ENCODE data around the gene KIF5C.

The KIF5C gene

GRCh38 chr2:149040451-149040850, 165.4 kb downstream of the KIF5C start:
- no peaks in the 10 kb centered on the region for H3K79me2 ChIP-seq
- no peaks in the 10 kb centered on the region for H3K4me1 ChIP-seq
- no peaks in the 10 kb centered on the region for H3K36me3 ChIP-seq (ENCODE audit: control insufficient read depth, insufficient read depth, low read length)
- no peaks in the 10 kb centered on the region for H3K27me3 ChIP-seq (ENCODE audit: control insufficient read depth, insufficient read depth, low read length)
- no peak overlapping the region for H3K27ac ChIP-seq
- H2AFZ ChIP-seq: no peak overlapping the region
- H3K4me3 ChIP-seq (ENCODE audit: low read depth, low read length): no peak overlapping the region
- TF ChIP-seq, protein P1, sequence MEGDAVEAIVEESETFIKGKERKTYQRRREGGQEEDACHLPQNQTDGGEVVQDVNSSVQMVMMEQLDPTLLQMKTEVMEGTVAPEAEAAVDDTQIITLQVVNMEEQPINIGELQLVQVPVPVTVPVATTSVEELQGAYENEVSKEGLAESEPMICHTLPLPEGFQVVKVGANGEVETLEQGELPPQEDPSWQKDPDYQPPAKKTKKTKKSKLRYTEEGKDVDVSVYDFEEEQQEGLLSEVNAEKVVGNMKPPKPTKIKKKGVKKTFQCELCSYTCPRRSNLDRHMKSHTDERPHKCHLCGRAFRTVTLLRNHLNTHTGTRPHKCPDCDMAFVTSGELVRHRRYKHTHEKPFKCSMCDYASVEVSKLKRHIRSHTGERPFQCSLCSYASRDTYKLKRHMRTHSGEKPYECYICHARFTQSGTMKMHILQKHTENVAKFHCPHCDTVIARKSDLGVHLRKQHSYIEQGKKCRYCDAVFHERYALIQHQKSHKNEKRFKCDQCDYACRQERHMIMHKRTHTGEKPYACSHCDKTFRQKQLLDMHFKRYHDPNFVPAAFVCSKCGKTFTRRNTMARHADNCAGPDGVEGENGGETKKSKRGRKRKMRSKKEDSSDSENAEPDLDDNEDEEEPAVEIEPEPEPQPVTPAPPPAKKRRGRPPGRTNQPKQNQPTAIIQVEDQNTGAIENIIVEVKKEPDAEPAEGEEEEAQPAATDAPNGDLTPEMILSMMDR (IDR thresholded peaks at IDR 0.05): peak; percentile 22
- H3K9ac ChIP-seq: no peak overlapping the region
- no peaks in the 10 kb centered on the region for H3K9me3 ChIP-seq (ENCODE audit: control insufficient read depth, low read length)
- no peak overlapping the region for H3K4me2 ChIP-seq (ENCODE audit: low read length)

GRCh38 chr2:149041482-149041881, 166.5 kb downstream of the KIF5C start:
- Histone ChIP-seq H3K79me2 (no peaks in the 10 kb centered on the region), H2AFZ (no peak overlapping the region), H3K27ac (no peak overlapping the region), H3K9me3 (ENCODE audit: control insufficient read depth, low read length) (no peaks in the 10 kb centered on the region), H3K36me3 (ENCODE audit: control insufficient read depth, insufficient read depth, low read length) (no peaks in the 10 kb centered on the region), H3K4me2 (ENCODE audit: low read length) (no peak overlapping the region), H3K27me3 (ENCODE audit: control insufficient read depth, insufficient read depth, low read length) (no peaks in the 10 kb centered on the region), H3K9ac (no peak overlapping the region), H3K4me3 (ENCODE audit: low read depth, low read length) (no peak overlapping the region), H3K4me1 (no peaks in the 10 kb centered on the region)
- TF ChIP-seq, protein P1 (IDR thresholded peaks at IDR 0.05): no peak

DNA sequence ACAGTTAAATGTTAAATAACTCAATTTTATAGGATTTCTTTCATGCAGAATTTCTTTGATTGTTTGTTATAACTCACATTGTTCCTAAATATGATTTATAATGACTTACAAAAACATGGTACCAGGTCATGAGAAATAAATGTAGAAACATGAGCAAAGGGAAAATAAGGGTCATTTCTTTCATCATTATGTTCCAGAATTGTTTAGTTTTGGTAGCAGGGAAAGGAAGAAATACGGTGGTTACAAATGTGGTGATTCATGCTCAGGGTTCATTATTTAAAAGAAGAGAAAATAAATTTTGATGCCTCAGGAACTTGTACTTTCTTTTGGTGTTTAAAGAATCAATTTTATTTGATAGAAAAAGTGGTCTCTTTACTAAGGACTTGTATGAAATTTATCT, 167.9 kb downstream of the KIF5C start:
- TF ChIP-seq, protein P1 (IDR thresholded peaks at IDR 0.05): no peak
- Histone ChIP-seq H3K27me3 (ENCODE audit: control insufficient read depth, insufficient read depth, low read length) (no peaks in the 10 kb centered on the region), H3K4me2 (ENCODE audit: low read length) (no peak overlapping the region), H2AFZ (no peak overlapping the region), H3K9me3 (ENCODE audit: control insufficient read depth, low read length) (no peaks in the 10 kb centered on the region), H3K9ac (no peak overlapping the region), H3K36me3 (ENCODE audit: control insufficient read depth, insufficient read depth, low read length) (no peaks in the 10 kb centered on the region), H3K27ac (no peak overlapping the region), H3K4me3 (ENCODE audit: low read depth, low read length) (no peak overlapping the region), H3K4me1 (no peaks in the 10 kb centered on the region), H3K79me2 (no peaks in the 10 kb centered on the region)

- TF ChIP-seq, protein P1 (IDR thresholded peaks at IDR 0.05): no peak
- Histone ChIP-seq H3K4me1 (no peaks in the 10 kb centered on the region), H3K9me3 (ENCODE audit: control insufficient read depth, low read length) (no peaks in the 10 kb centered on the region), H3K27ac (no peak overlapping the region), H3K36me3 (ENCODE audit: control insufficient read depth, insufficient read depth, low read length) (no peaks in the 10 kb centered on the region), H2AFZ (no peak overlapping the region), H3K9ac (no peak overlapping the region), H3K79me2 (no peaks in the 10 kb centered on the region), H3K27me3 (ENCODE audit: control insufficient read depth, insufficient read depth, low read length) (no peaks in the 10 kb centered on the region), H3K4me3 (ENCODE audit: low read depth, low read length) (no peak overlapping the region), H3K4me2 (ENCODE audit: low read length) (no peak overlapping the region)
Observed at GRCh38 chr2:149044500-149044899, 169.5 kb downstream of the KIF5C start.

DNA sequence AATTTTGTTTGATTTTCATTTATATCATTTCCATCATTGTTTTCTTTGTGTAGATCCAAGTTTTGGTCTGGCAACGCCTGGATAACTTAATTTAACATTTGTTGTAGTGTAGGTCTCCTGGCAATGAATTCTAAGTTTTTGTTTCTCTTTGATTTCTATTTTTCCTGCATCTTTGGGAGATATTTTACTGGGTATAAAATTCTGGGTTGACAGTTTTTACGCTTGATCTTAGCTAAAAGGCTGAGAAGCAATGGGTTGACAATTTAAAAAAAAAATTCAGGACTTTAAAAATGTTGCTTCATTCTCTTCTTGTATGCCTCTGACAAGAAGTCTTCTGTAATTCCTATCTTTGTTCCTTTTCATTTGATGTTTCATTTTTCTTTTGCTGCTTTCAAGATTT, 172.1 kb downstream of the KIF5C start:
- H3K27ac ChIP-seq: no peak overlapping the region
- no peak overlapping the region for H3K4me3 ChIP-seq (ENCODE audit: low read depth, low read length)
- H3K9me3 ChIP-seq (ENCODE audit: control insufficient read depth, low read length): no peaks in the 10 kb centered on the region
- no peak overlapping the region for H3K9ac ChIP-seq
- H3K79me2 ChIP-seq: no peaks in the 10 kb centered on the region
- H3K4me2 ChIP-seq (ENCODE audit: low read length): no peak overlapping the region
- H3K27me3 ChIP-seq (ENCODE audit: control insufficient read depth, insufficient read depth, low read length): no peaks in the 10 kb centered on the region
- no peaks in the 10 kb centered on the region for H3K36me3 ChIP-seq (ENCODE audit: control insufficient read depth, insufficient read depth, low read length)
- no peaks in the 10 kb centered on the region for H3K4me1 ChIP-seq
- TF ChIP-seq, protein P1 (IDR thresholded peaks at IDR 0.05): no peak
- H2AFZ ChIP-seq: no peak overlapping the region
